Lung (tissue), 12 donors: ENCODE results near the gene NOL12. TPM values are rescaled to one million over a fixed set of nuclear protein-coding genes. Genes with fewer than 3 reads are reported as not detected.
"Not testable (repeated sequence)": the region's sequence is repeated elsewhere in the genome, so short reads cannot be mapped to it uniquely, and the experiment has no call there.

Experiments
- ATAC-seq: fragments of 200-7000 bp; cut with Tn5 transposase; one replicate; pipeline ENCODE4 v1.9.1; 2020; ENCODE audit warnings: moderate number of reproducible peaks; ENCODE audit not compliant: insufficient read depth, low FRiP score
- DNase-seq, 3 donors: peaks; one replicate each; pipeline ENCODE4 v3.0.0-alpha.2; 2013 to 2017
- H3K27ac ChIP-seq, 2 donors: one replicate each; pipeline ENCODE4 v1.5.1; 2013; ENCODE audit warnings: mild to moderate bottlenecking in 2 of 2, moderate library complexity in 2 of 2, control low read depth in 1 of 2, inconsistent platforms in 1 of 2, low read depth in 1 of 2, low read length in 1 of 2
- H3K27me3 ChIP-seq, 3 donors: one replicate each; pipeline ENCODE4 v1.5.1; 2013; ENCODE audit warnings: low read length in 2 of 3; ENCODE audit not compliant: control insufficient read depth in 3 of 3, insufficient read depth in 3 of 3
- H3K36me3 ChIP-seq, 4 donors: one replicate each; pipeline ENCODE4 v1.5.1; 2013; ENCODE audit warnings: low read length in 4 of 4, mild to moderate bottlenecking in 1 of 4, moderate library complexity in 1 of 4; ENCODE audit not compliant: control insufficient read depth in 4 of 4, insufficient read depth in 4 of 4
- H3K4me1 ChIP-seq, 5 donors: one replicate each; pipeline ENCODE4 v1.5.1; 2013; ENCODE audit warnings: low read length in 5 of 5, mild to moderate bottlenecking in 2 of 5, moderate library complexity in 1 of 5; ENCODE audit not compliant: control insufficient read depth in 5 of 5, insufficient read depth in 5 of 5
- H3K4me3 ChIP-seq: one replicate; pipeline ENCODE4 v1.5.1; 2013; ENCODE audit warnings: mild to moderate bottlenecking, control low read depth, moderate library complexity
- H3K9ac ChIP-seq, 2 donors: one replicate each; pipeline ENCODE4 v1.5.1; 2013; ENCODE audit warnings: low read length in 2 of 2, control low read depth in 1 of 2; ENCODE audit not compliant: insufficient read depth in 1 of 2
- H3K9me3 ChIP-seq, 4 donors: one replicate each; pipeline ENCODE4 v1.5.1; 2013; ENCODE audit warnings: low read length in 3 of 4, mild to moderate bottlenecking in 1 of 4, moderate library complexity in 1 of 4; ENCODE audit not compliant: control insufficient read depth in 4 of 4, insufficient read depth in 3 of 4
- WGBS, 2 donors: extraction: QIAGEN DNeasy Blood & Tissue Kit; methylation state at CpG; one replicate each; pipeline ENCODE4 v1.1.7; 2013; 5-methylcytosine and 5-hydroxymethylcytosine counted together
- polyA plus RNA-seq, 2 donors: library from polyadenylated mRNA; stranded (reverse); fragments of 200-250 nt; gene quantifications; one replicate each; pipeline ENCODE4 v1.2.1, GENCODE V29; 2013
- total RNA-seq, 2 donors: library from RNA; depleted of rRNA in 1 of 2; stranded (reverse); fragments of >200 nt in 1 of 2; gene quantifications; one replicate each; pipeline ENCODE4 v1.2.1, GENCODE V29; 2014 to 2021
- TF ChIP-seq, protein P1 (sequence below): IDR thresholded peaks from 2 replicates; pipeline ENCODE4 v1.5.1; 2012; ENCODE audit warnings: mild to moderate bottlenecking; ENCODE audit errors: control extremely low read depth, extremely low read depth
- donor health status: control.
- donor health status: control.
- donor health status: Bipolar disorder and iron deficiency.
- donor health status: healthy.
- donor health status: DM: yes; HTN: yes; CAD: no.

The NOL12 gene
- total and polyA plus RNA-seq, 4 donors = 14.5 to 37.0 (median 29.5) TPM

GRCh38 chr22:37655252-37655563, 30.9 kb upstream of the NOL12 start:
- DNase-seq = no peak
- Histone ChIP-seq H3K9ac (no peak overlapping the region), H3K9me3 (no peaks in the 10 kb centered on the region), H3K27me3 (no peaks in the 10 kb centered on the region), H3K4me1 (peaks cover 4 to 20% (median 10%) of the 10 kb centered on the region in 5 donors), H3K4me3 (no peak overlapping the region), H3K36me3 (peaks cover 0 to 23% (median 11%) of the 10 kb centered on the region in 4 donors), H3K27ac (no peak overlapping the region)
- 92 to 95% methylated on average over 17 of the region's 17 CpGs for WGBS, 2 donors
- TF ChIP-seq, protein P1, sequence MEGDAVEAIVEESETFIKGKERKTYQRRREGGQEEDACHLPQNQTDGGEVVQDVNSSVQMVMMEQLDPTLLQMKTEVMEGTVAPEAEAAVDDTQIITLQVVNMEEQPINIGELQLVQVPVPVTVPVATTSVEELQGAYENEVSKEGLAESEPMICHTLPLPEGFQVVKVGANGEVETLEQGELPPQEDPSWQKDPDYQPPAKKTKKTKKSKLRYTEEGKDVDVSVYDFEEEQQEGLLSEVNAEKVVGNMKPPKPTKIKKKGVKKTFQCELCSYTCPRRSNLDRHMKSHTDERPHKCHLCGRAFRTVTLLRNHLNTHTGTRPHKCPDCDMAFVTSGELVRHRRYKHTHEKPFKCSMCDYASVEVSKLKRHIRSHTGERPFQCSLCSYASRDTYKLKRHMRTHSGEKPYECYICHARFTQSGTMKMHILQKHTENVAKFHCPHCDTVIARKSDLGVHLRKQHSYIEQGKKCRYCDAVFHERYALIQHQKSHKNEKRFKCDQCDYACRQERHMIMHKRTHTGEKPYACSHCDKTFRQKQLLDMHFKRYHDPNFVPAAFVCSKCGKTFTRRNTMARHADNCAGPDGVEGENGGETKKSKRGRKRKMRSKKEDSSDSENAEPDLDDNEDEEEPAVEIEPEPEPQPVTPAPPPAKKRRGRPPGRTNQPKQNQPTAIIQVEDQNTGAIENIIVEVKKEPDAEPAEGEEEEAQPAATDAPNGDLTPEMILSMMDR = no peak
- no peak for ATAC-seq

GRCh38 chr22:37656583-37656982, 29.6 kb upstream of the NOL12 start:
- peaks cover 5 to 33% (median 15%) of the 10 kb centered on the region in 5 donors for H3K4me1 ChIP-seq
- H3K9me3 ChIP-seq, H3K27ac ChIP-seq, H3K4me3 ChIP-seq, ATAC-seq, DNase-seq, H3K9ac ChIP-seq, H3K27me3 ChIP-seq, H3K36me3 ChIP-seq: not testable (repeated sequence)
- 95 to 100% methylated on average over 4 of the region's 4 CpGs for WGBS, 2 donors

- no peak overlapping the region for H3K4me3 ChIP-seq
- H3K9me3 ChIP-seq = no peaks in the 10 kb centered on the region
- peaks cover 5 to 34% (median 15%) of the 10 kb centered on the region in 5 donors for H3K4me1 ChIP-seq
- H3K27me3 ChIP-seq = no peaks in the 10 kb centered on the region
- ATAC-seq (no peak), DNase-seq (peak in 1 of 3 donors; percentile 38)
- H3K36me3 ChIP-seq = peaks cover 0 to 6% (median 2%) of the 10 kb centered on the region in 4 donors
- WGBS, 2 donors = 9 to 12% methylated on average over 6 of the region's 6 CpGs
- TF ChIP-seq, protein P1 = no peak
- peak overlapping the region in 1 of 2 donors; percentile 77 for H3K9ac ChIP-seq
- peak overlapping the region; percentile 86 to 89 for H3K27ac ChIP-seq
These were observed 28.5 kb upstream of the NOL12 start for GRCh38 chr22:37657590-37658132.

GRCh38 chr22:37658133-37659065, 27.7 kb upstream of the NOL12 start, which contains the start of gene PDXP:
Gene PDXP (plus strand): TSS chr22:37658723. CDS start chr22:37658783, 60 bp downstream.
- Histone ChIP-seq H3K9me3 (no peaks in the 10 kb centered on the region), H3K27ac (peak within 1 kb of the TSS; percentile 86 to 89), H3K4me1 (peaks cover 5 to 34% (median 15%) of the 10 kb centered on the region in 5 donors), H3K27me3 (no peaks in the 10 kb centered on the region), H3K36me3 (peaks cover 0 to 2% (median under 1%) of the 10 kb centered on the region in 4 donors), H3K9ac (peak within 1 kb of the TSS; percentile 7 to 77), H3K4me3 (peak within 1 kb of the TSS; percentile 55)
- WGBS, 2 donors = 0 to 1% methylated on average over 87 to 101 of the region's 101 CpGs
- TF ChIP-seq, protein P1 = no peak
- ATAC-seq = peak; percentile 99
- peak; percentile 100 for DNase-seq
